ENCODE data around the gene CYP27B1. TPM values are rescaled to one million over a fixed set of nuclear protein-coding genes. Genes with fewer than 3 reads are reported as not detected.

The CYP27B1 gene
- total RNA-seq, 2 experiments from 2014 or later: 10.8 to 11.4 TPM

- ChIA-PET POLR2A (no interaction called here), CTCF (no interaction called here)
Measured at GRCh38 chr12:57733928-57734327, 33.0 kb downstream of the CYP27B1 start.

- CTCF ChIA-PET: no interaction called here
- POLR2A ChIA-PET: no interaction called here
Measured at GRCh38 chr12:57732726-57733593, 33.9 kb downstream of the CYP27B1 start.

- CTCF ChIA-PET: no interaction called here
- POLR2A ChIA-PET: no interaction called here
Measured at GRCh38 chr12:57732270-57732669, 34.6 kb downstream of the CYP27B1 start.

GRCh38 chr12:57731411-57732080, 35.3 kb downstream of the CYP27B1 start:
- POLR2A ChIA-PET: no interaction called here
- CTCF ChIA-PET: no interaction called here

- CTCF ChIA-PET: interaction anchor here (1.1 kb wide), 1 partner anchor 10 kb away, joined by 3 read pairs; no protein-coding TSS in a partner anchor
- POLR2A ChIA-PET: no interaction called here
Measured at GRCh38 chr12:57730336-57731067, 36.4 kb downstream of the CYP27B1 start.

- ChIA-PET CTCF (interaction anchor here (1.1 kb wide), 1 partner anchor 9 kb away, joined by 3 read pairs; no protein-coding TSS in a partner anchor), POLR2A (no interaction called here)
Measured at GRCh38 chr12:57729321-57729844, 37.5 kb downstream of the CYP27B1 start.

- ChIA-PET POLR2A (no interaction called here), CTCF (no interaction called here)
Measured at GRCh38 chr12:57727758-57728395, 39.0 kb downstream of the CYP27B1 start.

- POLR2A ChIA-PET: no interaction called here
- CTCF ChIA-PET: no interaction called here
Measured at GRCh38 chr12:57726884-57727757, 39.8 kb downstream of the CYP27B1 start.

- ChIA-PET POLR2A (no interaction called here), CTCF (interaction anchor here (0.8 to 1.4 kb wide), 2 partner anchors 9 to 15 kb away, joined by 4 to 6 read pairs; no protein-coding TSS in a partner anchor)
Measured at GRCh38 chr12:57726151-57726883, 40.6 kb downstream of the CYP27B1 start.

- POLR2A ChIA-PET: no interaction called here
Measured at GRCh38 chr12:57725851-57726150, 41.1 kb downstream of the CYP27B1 start.

GRCh38 chr12:57724936-57725740, 41.7 kb downstream of the CYP27B1 start:
- CTCF ChIA-PET: interaction anchor here (0.8 to 1.4 kb wide), 2 partner anchors 8 to 16 kb away, joined by 4 to 6 read pairs; no protein-coding TSS in a partner anchor
- POLR2A ChIA-PET: no interaction called here

More at GRCh38 chr12:57725851-57726150, 41.1 kb downstream of the CYP27B1 start:
- CTCF ChIA-PET: interaction anchor here (0.8 to 1.4 kb wide), 2 partner anchors 9 to 15 kb away, joined by 4 to 6 read pairs; no protein-coding TSS in a partner anchor

- ChIA-PET CTCF (interaction anchor here (0.5 kb wide), 1 partner anchor 109 kb away, joined by 3 read pairs; no protein-coding TSS in a partner anchor), POLR2A (no interaction called here)
Measured at GRCh38 chr12:57724003-57724935, 42.6 kb downstream of the CYP27B1 start.

- POLR2A ChIA-PET: interaction anchor here (1.3 kb wide), 1 partner anchor 16 kb away, joined by 3 read pairs; no protein-coding TSS in a partner anchor
Measured at GRCh38 chr12:57723630-57723962, 43.3 kb downstream of the CYP27B1 start.

GRCh38 chr12:57722716-57723629, 43.9 kb downstream of the CYP27B1 start:
- POLR2A ChIA-PET: interaction anchor here (0.5 to 1.3 kb wide), 2 partner anchors 16 to 22 kb away, joined by 3 to 6 read pairs; partner anchors contain the start of gene TSPAN31
- CTCF ChIA-PET: no interaction called here

More at GRCh38 chr12:57723630-57723962, 43.3 kb downstream of the CYP27B1 start:
- CTCF ChIA-PET: no interaction called here
